RWPE1 (cell line): Measurements from ENCODE around the gene SOX8.
"Not testable (repeated sequence)": the region's sequence is repeated elsewhere in the genome, so short reads cannot be mapped to it uniquely, and the experiment has no call there.

ENCODE experiments used
- CTCF ChIA-PET: fragments of 350-600 bp; sonication (Branson Sonifier 250); formaldehyde crosslinking; extraction: SDS; loops from one replicate; lab custom pipeline; 2021; lab: Yijun Ruan, JAX
- POLR2A ChIA-PET: fragments of 400-600 bp; formaldehyde crosslinking; extraction: SDS; loops from one replicate; lab custom pipeline; 2020; ENCODE audit warnings: antibody characterized with exemption; ENCODE audit not compliant: low non-redundant PET; lab: Yijun Ruan, JAX
- DNase-seq: peaks from one replicate; pipeline ENCODE4 v3.0.0; 2012; ENCODE audit warnings: low spot score
- H3K27ac ChIP-seq: fragments of 450-650 bp; 2 replicates; pipeline ENCODE4 v1.5.1; 2017
- TF ChIP-seq, protein P1 (sequence below): fragments of 450-650 bp; conservative IDR thresholded peaks from 2 replicates; pipeline ENCODE4 v1.5.1; 2017; ENCODE audit warnings: low read depth, mild to moderate bottlenecking

The SOX8 gene

DNA sequence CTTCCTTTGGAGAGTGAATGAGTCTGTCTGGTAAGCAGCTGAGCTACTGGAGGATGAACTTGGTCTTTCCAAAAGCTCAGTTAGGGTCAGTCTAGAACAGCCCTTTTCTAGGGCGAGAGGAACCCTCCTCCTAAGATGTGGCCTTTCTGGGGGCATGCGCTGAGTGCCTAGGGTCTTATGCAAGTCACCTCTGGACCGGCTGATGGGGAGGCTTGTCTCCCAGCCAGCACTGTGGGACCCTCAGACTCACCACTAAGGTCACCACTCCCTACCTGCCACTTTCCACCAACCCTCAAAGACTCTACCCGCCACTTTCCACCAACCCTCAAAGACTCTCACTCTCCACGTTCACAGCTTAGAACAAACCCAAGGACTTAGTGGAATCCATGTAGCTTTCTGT is 37.6 kb upstream of the SOX8 start:
- ChIA-PET POLR2A (no interaction called here), CTCF (no interaction called here)
- no peak for DNase-seq
- H3K27ac ChIP-seq, result no peak overlapping the region
- TF ChIP-seq, protein P1, sequence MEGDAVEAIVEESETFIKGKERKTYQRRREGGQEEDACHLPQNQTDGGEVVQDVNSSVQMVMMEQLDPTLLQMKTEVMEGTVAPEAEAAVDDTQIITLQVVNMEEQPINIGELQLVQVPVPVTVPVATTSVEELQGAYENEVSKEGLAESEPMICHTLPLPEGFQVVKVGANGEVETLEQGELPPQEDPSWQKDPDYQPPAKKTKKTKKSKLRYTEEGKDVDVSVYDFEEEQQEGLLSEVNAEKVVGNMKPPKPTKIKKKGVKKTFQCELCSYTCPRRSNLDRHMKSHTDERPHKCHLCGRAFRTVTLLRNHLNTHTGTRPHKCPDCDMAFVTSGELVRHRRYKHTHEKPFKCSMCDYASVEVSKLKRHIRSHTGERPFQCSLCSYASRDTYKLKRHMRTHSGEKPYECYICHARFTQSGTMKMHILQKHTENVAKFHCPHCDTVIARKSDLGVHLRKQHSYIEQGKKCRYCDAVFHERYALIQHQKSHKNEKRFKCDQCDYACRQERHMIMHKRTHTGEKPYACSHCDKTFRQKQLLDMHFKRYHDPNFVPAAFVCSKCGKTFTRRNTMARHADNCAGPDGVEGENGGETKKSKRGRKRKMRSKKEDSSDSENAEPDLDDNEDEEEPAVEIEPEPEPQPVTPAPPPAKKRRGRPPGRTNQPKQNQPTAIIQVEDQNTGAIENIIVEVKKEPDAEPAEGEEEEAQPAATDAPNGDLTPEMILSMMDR, result no peak

DNA sequence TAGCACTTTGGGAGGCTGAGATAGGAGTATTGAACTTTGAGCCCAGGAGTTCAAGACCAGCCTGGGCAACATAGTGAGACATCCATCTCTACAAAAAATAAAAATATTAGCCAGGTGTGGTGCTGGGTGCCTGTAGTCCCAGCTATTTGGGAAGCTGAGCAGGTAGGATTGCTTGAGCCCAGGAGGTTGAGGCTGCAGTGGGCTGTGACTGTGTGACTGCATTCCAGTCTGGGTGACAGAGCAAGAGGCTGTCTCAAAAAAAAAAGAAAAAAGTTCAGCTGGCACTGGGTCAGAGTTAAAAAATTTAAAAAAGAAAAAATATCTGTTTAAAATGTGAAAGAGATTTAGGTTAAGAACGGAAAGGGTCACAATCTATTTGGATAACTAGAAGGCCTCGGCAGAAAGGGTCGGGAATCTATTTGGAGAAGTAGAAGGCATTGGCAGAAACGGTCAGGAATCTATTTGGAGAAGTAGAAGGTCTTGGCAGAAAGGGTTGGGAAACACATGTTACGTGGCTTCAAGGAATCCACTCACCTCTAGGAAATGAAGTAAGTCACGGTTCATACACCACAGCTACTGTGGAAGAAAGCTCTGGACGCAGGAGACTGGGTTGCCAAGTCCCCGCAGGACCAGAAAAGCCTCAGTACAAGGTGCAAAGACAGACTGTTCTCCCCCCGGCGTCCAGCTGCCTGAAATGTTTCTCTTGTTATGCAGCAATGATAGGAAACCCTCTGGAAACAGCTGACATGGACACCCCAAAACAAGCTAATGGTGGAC is 36.1 kb upstream of the SOX8 start:
- TF ChIP-seq, protein P1, result no peak
- ChIA-PET CTCF (no interaction called here), POLR2A (no interaction called here)
- H3K27ac ChIP-seq, result no peak overlapping the region
- no peak for DNase-seq

DNA sequence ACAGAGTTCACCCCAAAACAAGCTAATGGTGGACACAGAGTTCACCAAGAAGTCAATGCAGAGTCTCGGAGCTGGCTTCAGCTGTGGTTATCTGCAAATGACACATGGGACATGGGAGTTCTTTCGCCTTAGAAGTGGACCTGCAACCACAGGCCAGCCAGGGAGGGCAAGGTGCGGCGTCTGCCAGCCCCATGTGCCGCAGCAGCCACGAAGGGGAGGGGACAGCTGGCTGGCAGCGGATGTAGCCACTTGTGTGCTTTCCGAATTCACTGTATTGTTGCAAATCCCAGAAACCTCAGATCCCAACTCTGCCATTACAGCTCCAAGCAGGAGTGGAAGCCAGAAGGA is 35.5 kb upstream of the SOX8 start:
- TF ChIP-seq, protein P1, result no peak
- no peak overlapping the region for H3K27ac ChIP-seq
- ChIA-PET CTCF (no interaction called here), POLR2A (no interaction called here)
- no peak for DNase-seq

DNA sequence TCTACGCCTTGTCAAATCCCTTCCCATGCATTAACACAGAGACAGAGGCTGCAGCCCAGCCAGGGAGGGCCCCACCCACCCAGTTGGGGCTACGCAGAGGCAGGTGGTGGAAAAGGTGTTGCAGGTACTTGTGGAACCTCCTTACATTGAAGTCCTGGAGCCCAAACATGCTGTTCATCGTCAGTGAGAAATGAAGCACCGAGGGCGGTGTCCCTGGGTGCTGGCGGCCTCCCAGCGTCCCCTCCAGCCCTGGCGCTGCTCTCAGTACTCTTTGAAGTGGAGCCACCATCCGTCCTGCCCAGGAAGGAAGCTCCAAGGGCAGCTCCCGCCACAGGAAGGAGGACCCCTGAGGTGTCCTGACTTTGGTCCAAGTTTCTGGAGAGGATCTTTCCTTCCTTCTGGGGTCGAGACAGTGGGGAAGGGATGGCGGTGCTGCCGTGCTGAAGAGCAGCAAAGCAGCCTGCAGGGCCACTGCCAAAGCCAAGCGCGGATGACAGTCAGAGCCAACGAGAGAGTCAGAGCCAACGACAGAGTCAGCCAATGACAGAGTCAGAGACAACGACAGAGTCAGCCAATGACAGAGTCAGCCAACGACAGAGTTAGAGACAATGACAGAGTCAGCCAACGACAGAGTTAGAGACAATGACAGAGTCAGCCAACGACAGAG is 34.2 kb upstream of the SOX8 start:
- ChIA-PET POLR2A (no interaction called here), CTCF (no interaction called here)
- TF ChIP-seq, protein P1, result no peak
- no peak overlapping the region for H3K27ac ChIP-seq
- no peak for DNase-seq

DNA sequence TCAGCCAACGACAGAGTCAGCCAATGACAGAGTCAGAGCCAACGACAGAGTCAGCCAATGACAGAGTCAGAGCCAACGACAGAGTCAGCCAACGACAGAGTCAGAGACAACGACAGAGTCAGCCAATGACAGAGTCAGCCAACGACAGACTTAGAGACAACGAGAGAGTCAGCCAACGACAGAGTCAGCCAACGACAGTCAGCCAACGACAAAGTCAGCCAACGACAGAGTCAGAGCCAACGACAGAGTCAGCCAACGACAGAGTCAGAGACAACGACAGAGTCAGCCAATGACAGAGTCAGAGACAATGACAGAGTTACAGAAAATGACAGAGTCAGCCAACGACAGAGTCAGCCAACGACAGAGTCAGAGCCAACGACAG is 33.7 kb upstream of the SOX8 start:
- POLR2A ChIA-PET, result not testable (repeated sequence)

DNA sequence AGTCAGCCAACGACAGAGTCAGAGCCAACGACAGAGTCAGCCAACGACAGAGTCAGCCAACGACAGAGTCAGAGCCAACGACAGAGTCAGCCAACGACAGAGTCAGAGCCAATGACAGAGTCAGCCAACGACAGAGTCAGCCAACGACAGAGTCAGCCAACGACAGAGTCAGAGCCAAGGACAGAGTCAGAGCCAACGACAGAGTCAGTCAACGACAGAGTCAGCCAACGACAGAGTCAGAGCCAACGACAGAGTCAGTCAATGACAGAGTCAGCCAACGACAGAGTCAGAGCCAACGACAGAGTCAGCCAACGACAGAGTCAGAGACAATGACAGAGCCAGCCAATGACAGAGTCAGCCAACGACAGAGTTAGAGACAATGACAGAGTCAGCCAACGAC is 32.8 kb upstream of the SOX8 start:
- CTCF ChIA-PET, H3K27ac ChIP-seq, POLR2A ChIA-PET, DNase-seq: not testable (repeated sequence)

More for the DNA sequence above, 33.7 kb upstream of the SOX8 start:
- H3K27ac ChIP-seq, DNase-seq, CTCF ChIA-PET: not testable (repeated sequence)

DNA sequence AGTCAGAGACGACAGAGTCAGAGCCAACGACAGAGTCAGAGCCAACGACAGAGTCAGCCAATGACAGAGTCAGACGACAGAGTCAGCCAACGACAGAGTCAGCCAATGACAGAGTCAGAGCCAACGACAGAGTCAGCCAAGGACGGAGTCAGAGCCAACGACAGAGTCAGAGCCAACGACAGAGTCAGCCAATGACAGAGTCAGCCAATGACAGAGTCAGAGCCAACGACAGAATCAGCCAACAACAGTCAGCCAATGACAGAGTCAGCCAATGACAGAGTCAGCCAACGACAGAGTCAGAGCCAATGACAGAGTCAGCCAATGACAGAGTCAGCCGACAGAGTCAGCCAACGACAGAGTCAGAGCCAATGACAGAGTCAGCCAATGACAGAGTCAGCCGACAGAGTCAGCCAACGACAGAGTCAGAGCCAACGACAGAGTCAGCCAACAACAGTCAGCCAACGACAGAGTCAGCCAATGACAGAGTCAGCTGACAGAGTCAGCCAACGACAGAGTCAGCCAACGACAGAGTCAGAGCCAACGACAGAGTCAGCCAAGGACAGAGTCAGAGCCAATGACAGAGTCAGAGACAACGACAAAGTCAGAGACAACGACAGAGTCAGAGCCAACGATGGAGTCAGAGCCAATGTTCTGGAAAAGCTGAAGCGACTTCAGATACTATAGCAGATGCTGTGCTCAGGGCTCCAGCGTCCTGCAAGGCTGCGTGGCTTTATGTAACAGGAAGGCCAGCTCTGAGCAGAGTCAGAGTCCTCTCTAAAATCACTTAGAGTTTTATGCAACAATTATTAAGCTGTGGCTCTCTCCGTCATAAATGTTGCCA is 30.6 kb upstream of the SOX8 start:
- CTCF ChIA-PET, result interaction anchor here (0.5 kb wide), 1 partner anchor 104 kb away, joined by 3 read pairs; no protein-coding TSS in a partner anchor
- POLR2A ChIA-PET, H3K27ac ChIP-seq, DNase-seq: not testable (repeated sequence)
